MCF 10A (cell line): ENCODE results near the gene NR5A2. TPM values are rescaled to one million over a fixed set of nuclear protein-coding genes. Genes with fewer than 3 reads are reported as not detected.

Experiments used
- BruUV-seq: library from RNA; stranded (reverse); fragments of 400-500 nt; replicated peaks from 2 replicates; lab custom pipeline; 2021; lab: Mats Ljungman, UMichigan
- CTCF ChIA-PET: fragments of 300-600 bp; sonication (Branson Sonifier 250); formaldehyde crosslinking; extraction: SDS; loops from one replicate; lab custom pipeline; 2021; ENCODE audit warnings: antibody characterized with exemption, inconsistent platforms; lab: Yijun Ruan, JAX
- POLR2A ChIA-PET: fragments of 300-600, 350-650 bp; sonication (Branson Sonifier 250); formaldehyde crosslinking; extraction: SDS; loops from one replicate; lab custom pipeline; 2020; ENCODE audit warnings: antibody characterized with exemption, inconsistent platforms; lab: Yijun Ruan, JAX
- DNase-seq: peaks from one replicate; pipeline ENCODE4 v3.0.0-alpha.2; 2018; ENCODE audit not compliant: unreplicated experiment
- H3K27ac Mint-ChIP-seq: one replicate; pipeline ENCODE4 v1.8.0; 2022; ENCODE audit warnings: mild to moderate bottlenecking, low read depth, mixed read lengths; ENCODE audit not compliant: unreplicated experiment
- H3K27me3 Mint-ChIP-seq: one replicate; pipeline ENCODE4 v1.8.0; 2022; ENCODE audit warnings: mixed read lengths; ENCODE audit not compliant: insufficient read depth, unreplicated experiment
- H3K36me3 Mint-ChIP-seq: one replicate; pipeline ENCODE4 v1.8.0; 2022; ENCODE audit warnings: mild to moderate bottlenecking, moderate library complexity, mixed read lengths; ENCODE audit not compliant: insufficient read depth, unreplicated experiment
- H3K4me1 Mint-ChIP-seq: one replicate; pipeline ENCODE4 v1.8.0; 2022; ENCODE audit warnings: mixed read lengths; ENCODE audit not compliant: insufficient read depth, unreplicated experiment
- H3K4me3 Mint-ChIP-seq: one replicate; pipeline ENCODE4 v1.8.0; 2022; ENCODE audit warnings: mild to moderate bottlenecking, moderate library complexity, mixed read lengths; ENCODE audit not compliant: unreplicated experiment
- H3K9me3 Mint-ChIP-seq: one replicate; pipeline ENCODE4 v1.8.0; 2022; ENCODE audit warnings: mixed read lengths; ENCODE audit not compliant: unreplicated experiment
- CTCF ChIP-seq: fragments of 200-600 bp; IDR thresholded peaks from one replicate; pipeline ENCODE4 v1.8.0; 2022; ENCODE audit warnings: antibody characterized with exemption, mild to moderate bottlenecking; ENCODE audit not compliant: unreplicated experiment
- intact Hi-C: fragments of 100-400 bp; cut with micrococcal nuclease; formaldehyde crosslinking; loops from 2 replicates; pipeline ENCODE4 v1.14.1; 2022
- total RNA-seq: library from RNA; stranded (reverse); gene quantifications from 2 replicates; pipeline ENCODE4 v1.2.3, GENCODE V29; 2022

Gene NR5A2
- total RNA-seq, 1 experiment from 2014 or later, result 0.09 TPM

- Mint-ChIP-seq H3K27me3 (peaks cover 57% of the 10 kb centered on the region), H3K4me1 (no peaks in the 10 kb centered on the region)
Observed at GRCh38 chr1:200038325-200038980, 10.9 kb downstream of the NR5A2 start.

GRCh38 chr1:200038981-200039848 lies 11.7 kb downstream of the NR5A2 start:
- CTCF ChIA-PET, result interaction anchor here (0.5 to 1.5 kb wide), 8 partner anchors 9 to 426 kb away, joined by 3 to 7 read pairs (median 3); no protein-coding TSS in a partner anchor
- DNase-seq, result peak; percentile 51
- Mint-ChIP-seq H3K36me3 (no peaks in the 10 kb centered on the region), H3K4me3 (peak overlapping the region; percentile 78), H3K27me3 (peaks cover 64% of the 10 kb centered on the region), H3K9me3 (no peaks in the 10 kb centered on the region), H3K4me1 (no peaks in the 10 kb centered on the region), H3K27ac (no peak overlapping the region)
- POLR2A ChIA-PET, result interaction anchor here (0.6 to 1.2 kb wide), 4 partner anchors 10 to 296 kb away, joined by 3 to 5 read pairs (median 4); partner anchors contain the start of gene NR5A2
- no peak for TF ChIP-seq CTCF
- intact Hi-C loops, result no loop called here
- no TSS peak for BruUV-seq

More at GRCh38 chr1:200038325-200038980, 10.9 kb downstream of the NR5A2 start:
- ChIA-PET CTCF (interaction anchor here (0.6 to 1.1 kb wide), 4 partner anchors 8 to 427 kb away, joined by 3 read pairs; no protein-coding TSS in a partner anchor), POLR2A (interaction anchor here (0.9 kb wide), 1 partner anchor 11 kb away, joined by 5 read pairs; the partner anchor contains the start of gene NR5A2)
- Mint-ChIP-seq H3K9me3 (no peaks in the 10 kb centered on the region), H3K36me3 (no peaks in the 10 kb centered on the region), H3K4me3 (peak overlapping the region; percentile 78), H3K27ac (no peak overlapping the region)
- intact Hi-C loops, result no loop called here
- TF ChIP-seq CTCF, result no peak
- no TSS peak for BruUV-seq
- no peak for DNase-seq

GRCh38 chr1:200039849-200040474 lies 12.5 kb downstream of the NR5A2 start:
- no peak for TF ChIP-seq CTCF
- H3K4me1 Mint-ChIP-seq, result no peaks in the 10 kb centered on the region
- no peaks in the 10 kb centered on the region for H3K36me3 Mint-ChIP-seq
- DNase-seq, result peak; percentile 16
- H3K4me3 Mint-ChIP-seq, result peak overlapping the region; percentile 78
- ChIA-PET POLR2A (interaction anchor here (0.6 to 1.2 kb wide), 3 partner anchors 11 to 297 kb away, joined by 3 to 4 read pairs (median 3); no protein-coding TSS in a partner anchor), CTCF (interaction anchor here (0.5 to 1.5 kb wide), 5 partner anchors 9 to 353 kb away, joined by 3 to 7 read pairs (median 3); no protein-coding TSS in a partner anchor)
- intact Hi-C loops, result no loop called here
- no peaks in the 10 kb centered on the region for H3K9me3 Mint-ChIP-seq
- no TSS peak for BruUV-seq
- H3K27me3 Mint-ChIP-seq, result peaks cover 67% of the 10 kb centered on the region
- no peak overlapping the region for H3K27ac Mint-ChIP-seq
